Stimulated activated CD4-positive, alpha-beta T cell treated with anti-CD3 and anti-CD28 coated beads, Interleukin-15, amount 100 ng/mL, for 1 hour (primary cell): Measurements from ENCODE around the gene SDCCAG8.

Source experiments
- DNase-seq, 2 donors: peaks; one replicate each; pipeline ENCODE4 v3.0.0-alpha.2; 2020; ENCODE audit warnings: low read depth in 1 of 2, low spot score in 1 of 2

Gene SDCCAG8

GRCh38 chr1:243499711-243500110, 243.9 kb downstream of the SDCCAG8 start:
- no peak for DNase-seq

- no peak for DNase-seq
These were observed 244.7 kb downstream of the SDCCAG8 start for GRCh38 chr1:243500512-243500911.

GRCh38 chr1:243501002-243501401, 245.2 kb downstream of the SDCCAG8 start:
- DNase-seq = no peak

- DNase-seq = no peak
These were observed 247.3 kb downstream of the SDCCAG8 start for GRCh38 chr1:243503155-243503554.

GRCh38 chr1:243505986-243506689, 250.3 kb downstream of the SDCCAG8 start:
- no peak for DNase-seq

- no peak for DNase-seq
These were observed 251.3 kb downstream of the SDCCAG8 start for GRCh38 chr1:243507001-243507671.

GRCh38 chr1:243507672-243508302, 251.9 kb downstream of the SDCCAG8 start:
- DNase-seq = no peak

- no peak for DNase-seq
These were observed 252.5 kb downstream of the SDCCAG8 start for GRCh38 chr1:243508303-243508713.

GRCh38 chr1:243508943-243509342, 253.1 kb downstream of the SDCCAG8 start:
- no peak for DNase-seq

- no peak for DNase-seq
These were observed 255.1 kb downstream of the SDCCAG8 start for GRCh38 chr1:243510928-243511327.

GRCh38 chr1:243513726-243514491, 258.1 kb downstream of the SDCCAG8 start:
- DNase-seq = no peak

GRCh38 chr1:243514927-243515326, 259.1 kb downstream of the SDCCAG8 start:
- no peak for DNase-seq

- no peak for DNase-seq
These were observed 265.0 kb downstream of the SDCCAG8 start for GRCh38 chr1:243520831-243521230.

GRCh38 chr1:243523766-243524165, 267.9 kb downstream of the SDCCAG8 start:
- no peak for DNase-seq

GRCh38 chr1:243525085-243525487, 269.2 kb downstream of the SDCCAG8 start:
- no peak for DNase-seq

GRCh38 chr1:243526180-243526579, 270.3 kb downstream of the SDCCAG8 start:
- DNase-seq = no peak

- no peak for DNase-seq
These were observed 272.7 kb downstream of the SDCCAG8 start for GRCh38 chr1:243528459-243529121.

- no peak for DNase-seq
These were observed 273.7 kb downstream of the SDCCAG8 start for GRCh38 chr1:243529512-243529911.

GRCh38 chr1:243535014-243535413, 279.2 kb downstream of the SDCCAG8 start:
- DNase-seq = no peak

GRCh38 chr1:243539636-243540035, 283.8 kb downstream of the SDCCAG8 start:
- DNase-seq = no peak
